Fibroblast of villous mesenchyme (primary cell): Measurements from ENCODE around the gene SFI1. TPM values are rescaled to one million over a fixed set of nuclear protein-coding genes. Genes with fewer than 3 reads are reported as not detected.

ENCODE experiments used
- DNase-seq: peaks from one replicate; pipeline ENCODE4 v3.0.0-alpha.2; 2010; ENCODE audit warnings: low read depth
- H3K4me3 ChIP-seq: 2 replicates; pipeline ENCODE4 v1.5.1; 2011; ENCODE audit warnings: low read depth, mild to moderate bottlenecking, low read length
- CTCF ChIP-seq: IDR thresholded peaks from 2 replicates; pipeline ENCODE4 v1.5.1; 2012; ENCODE audit warnings: low read depth, mild to moderate bottlenecking, low read length; ENCODE audit not compliant: insufficient read depth
- total RNA-seq: library from RNA; depleted of rRNA; stranded (reverse); fragments of >200 nt; gene quantifications from 2 replicates; pipeline ENCODE4 v1.2.3, GENCODE V29; 2012

SFI1 gene
- total RNA-seq, 1 donor: 15.5 TPM

- TF ChIP-seq CTCF: no peak
- no peak overlapping the region for H3K4me3 ChIP-seq
- no peak for DNase-seq
These were observed 125.3 kb downstream of the SFI1 start for GRCh38 chr22:31621507-31622124.

- no peak for TF ChIP-seq CTCF
- no peak for DNase-seq
- H3K4me3 ChIP-seq: no peak overlapping the region
These were observed 126.6 kb downstream of the SFI1 start for GRCh38 chr22:31622980-31623379.

GRCh38 chr22:31623592-31624304 lies 127.4 kb downstream of the SFI1 start:
- no peak for DNase-seq
- H3K4me3 ChIP-seq: no peak overlapping the region
- TF ChIP-seq CTCF: no peak

GRCh38 chr22:31625257-31625640 lies 128.9 kb downstream of the SFI1 start:
- no peak for DNase-seq
- H3K4me3 ChIP-seq: peak overlapping the region; percentile 13
- no peak for TF ChIP-seq CTCF

- H3K4me3 ChIP-seq: peak overlapping the region; percentile 13
- no peak for TF ChIP-seq CTCF
- DNase-seq: peak; percentile 52
These were observed 129.5 kb downstream of the SFI1 start for GRCh38 chr22:31625661-31626426.

- DNase-seq: no peak
- TF ChIP-seq CTCF: no peak
- H3K4me3 ChIP-seq: no peak overlapping the region
These were observed 130.3 kb downstream of the SFI1 start for GRCh38 chr22:31626427-31627150.
